ENCODE results near the gene MSLN.

MSLN gene

GRCh38 chr16:776824-777223 is 16.3 kb downstream of the MSLN start:
- no peak for DNase-seq (ENCODE audit: low read depth)

GRCh38 chr16:777826-778225 is 17.3 kb downstream of the MSLN start:
- no peak for DNase-seq (ENCODE audit: low read depth)

- DNase-seq (ENCODE audit: low read depth) = no peak
Measured at GRCh38 chr16:778447-778846, 17.9 kb downstream of the MSLN start.

- no peak for DNase-seq (ENCODE audit: low read depth)
Measured at GRCh38 chr16:778909-779527, 18.5 kb downstream of the MSLN start.

GRCh38 chr16:779561-779960 is 19.0 kb downstream of the MSLN start:
- no peak for DNase-seq (ENCODE audit: low read depth)

- no peak for DNase-seq (ENCODE audit: low read depth)
Measured at GRCh38 chr16:780296-780695, 19.8 kb downstream of the MSLN start.

- no peak for DNase-seq (ENCODE audit: low read depth)
Measured at GRCh38 chr16:781346-782010, 20.9 kb downstream of the MSLN start.

GRCh38 chr16:782258-782657 is 21.7 kb downstream of the MSLN start:
- DNase-seq (ENCODE audit: low read depth) = no peak

- DNase-seq (ENCODE audit: low read depth) = no peak
Measured at GRCh38 chr16:782766-783403, 22.4 kb downstream of the MSLN start.

GRCh38 chr16:783404-784161 is 23.0 kb downstream of the MSLN start:
- DNase-seq (ENCODE audit: low read depth) = no peak

GRCh38 chr16:784431-784830 is 23.9 kb downstream of the MSLN start:
- DNase-seq (ENCODE audit: low read depth) = no peak

- peak; percentile 36 for DNase-seq (ENCODE audit: low read depth)
Measured at GRCh38 chr16:785563-786535, 25.3 kb downstream of the MSLN start.

- DNase-seq (ENCODE audit: low read depth) = no peak
Measured at GRCh38 chr16:787321-787966, 26.9 kb downstream of the MSLN start.

- DNase-seq (ENCODE audit: low read depth) = no peak
Measured at GRCh38 chr16:787978-788398, 27.5 kb downstream of the MSLN start, which contains the start of gene RPUSD1. RPUSD1 (minus strand) TSS chr16:788381; CDS start chr16:787737, 644 bp downstream.

- DNase-seq (ENCODE audit: low read depth) = peak; percentile 88
Measured at GRCh38 chr16:788399-789126, 28.0 kb downstream of the MSLN start, which contains the start of gene CHTF18. CHTF18 (plus strand) TSS chr16:788620; CDS start chr16:788685, 65 bp downstream.

GRCh38 chr16:789191-789850 is 28.8 kb downstream of the MSLN start:
- no peak for DNase-seq (ENCODE audit: low read depth)

- DNase-seq (ENCODE audit: low read depth) = no peak
Measured at GRCh38 chr16:790086-790485, 29.6 kb downstream of the MSLN start.

GRCh38 chr16:791131-791530 is 30.6 kb downstream of the MSLN start:
- DNase-seq (ENCODE audit: low read depth) = no peak

- DNase-seq (ENCODE audit: low read depth) = no peak
Measured at GRCh38 chr16:792221-792995, 31.9 kb downstream of the MSLN start.

Data from T-helper 22 cell (primary cell).